Stimulated activated CD8-positive, alpha-beta memory T cell treated with anti-CD3 and anti-CD28 coated beads, Interleukin-4, amount 100 ng/mL, for 4 hours (primary cell): ENCODE data around the gene ETDC.
"Not testable (repeated sequence)": the region's sequence is repeated elsewhere in the genome, so short reads cannot be mapped to it uniquely, and the experiment has no call there.

Experiments used
- DNase-seq, 2 donors: peaks; one replicate each; pipeline ENCODE4 v3.0.0-alpha.2; 2020; ENCODE audit warnings: low read depth in 2 of 2, low spot score in 1 of 2

ETDC gene

DNA sequence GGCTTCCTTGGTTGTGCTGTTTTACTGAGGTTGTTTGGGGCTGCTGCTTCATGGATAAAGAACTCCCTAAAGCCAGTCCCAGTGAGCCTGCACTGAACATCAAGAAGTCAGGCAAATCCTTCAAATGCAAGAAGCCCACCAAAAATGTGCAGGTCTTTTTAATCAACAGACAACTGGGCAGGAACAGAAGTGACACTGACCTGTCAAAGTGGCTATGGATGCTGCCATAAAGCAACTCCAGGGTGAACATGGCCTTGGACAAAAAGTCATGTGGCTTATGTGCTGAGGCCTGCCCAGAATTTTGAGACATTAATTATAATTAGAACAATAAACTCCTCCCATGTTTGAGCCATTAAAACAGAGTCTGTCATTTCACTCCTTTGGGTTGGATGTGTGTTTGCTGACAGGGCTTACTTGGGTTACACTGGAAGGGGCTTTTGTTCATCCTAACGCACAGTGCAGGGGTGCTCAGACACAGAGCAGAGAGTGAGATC lies at the start of gene ETDC:
ETDC (plus strand) TSS at position 51 of the 494 bp plus-strand sequence; CDS start at position 51, 0 bp downstream.
- DNase-seq = no peak

GRCh38 chrX:135260976-135261375 lies 48.3 kb upstream of the ETDC start:
- not testable (repeated sequence) for DNase-seq

- DNase-seq = not testable (repeated sequence)
Measured at GRCh38 chrX:135263376-135263775, 45.9 kb upstream of the ETDC start.

- no peak for DNase-seq
Measured at GRCh38 chrX:135264206-135264605, 45.1 kb upstream of the ETDC start.

- no peak for DNase-seq
Measured at GRCh38 chrX:135273162-135273561, 36.1 kb upstream of the ETDC start.

DNA sequence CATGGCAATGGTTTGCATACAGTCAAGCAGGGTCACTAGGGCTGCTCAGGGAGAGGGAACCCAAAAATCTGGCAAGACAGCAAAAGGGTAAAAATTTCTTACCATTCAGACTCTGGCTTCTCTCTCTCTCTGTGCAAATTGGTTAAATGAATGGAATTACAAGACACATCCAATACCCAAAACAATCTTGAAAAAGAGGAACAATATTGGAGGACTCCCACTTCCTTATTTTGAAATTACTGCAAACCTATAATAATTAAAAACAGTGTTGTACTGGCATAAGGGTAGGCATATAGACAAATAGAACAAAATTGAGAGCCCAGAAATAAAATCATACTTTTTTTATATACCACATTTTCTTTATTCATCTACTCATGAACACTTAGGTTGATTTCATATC lies 33.3 kb upstream of the ETDC start:
- DNase-seq = no peak

- DNase-seq = no peak
Measured at GRCh38 chrX:135287266-135287823, 21.9 kb upstream of the ETDC start.

- peak in 1 of 2 donors; percentile 30 for DNase-seq
Measured at GRCh38 chrX:135295238-135295943, 13.9 kb upstream of the ETDC start.

GRCh38 chrX:135295944-135296305 lies 13.4 kb upstream of the ETDC start:
- DNase-seq = no peak

- no peak for DNase-seq
Measured at GRCh38 chrX:135302269-135302873, 6.9 kb upstream of the ETDC start.

DNA sequence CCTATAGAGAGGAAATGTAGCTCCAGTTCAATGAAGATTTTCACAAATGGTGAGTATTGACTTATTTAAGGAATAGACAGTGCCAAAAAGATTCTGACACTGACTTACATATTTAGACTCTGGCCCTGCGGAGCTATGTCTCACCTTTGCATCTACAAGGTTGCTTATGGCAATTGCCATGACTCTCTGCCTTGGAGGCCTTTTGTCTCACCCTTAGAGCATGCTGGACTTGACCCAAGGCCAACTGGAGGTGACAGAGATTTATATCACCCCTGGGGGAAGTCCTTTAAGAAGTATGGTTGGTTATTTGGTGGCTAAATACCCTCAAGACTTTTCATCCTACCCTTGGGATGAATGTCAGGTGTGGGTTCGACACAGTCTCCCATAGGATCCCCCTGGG lies 4.5 kb upstream of the ETDC start:
- DNase-seq = no peak

DNA sequence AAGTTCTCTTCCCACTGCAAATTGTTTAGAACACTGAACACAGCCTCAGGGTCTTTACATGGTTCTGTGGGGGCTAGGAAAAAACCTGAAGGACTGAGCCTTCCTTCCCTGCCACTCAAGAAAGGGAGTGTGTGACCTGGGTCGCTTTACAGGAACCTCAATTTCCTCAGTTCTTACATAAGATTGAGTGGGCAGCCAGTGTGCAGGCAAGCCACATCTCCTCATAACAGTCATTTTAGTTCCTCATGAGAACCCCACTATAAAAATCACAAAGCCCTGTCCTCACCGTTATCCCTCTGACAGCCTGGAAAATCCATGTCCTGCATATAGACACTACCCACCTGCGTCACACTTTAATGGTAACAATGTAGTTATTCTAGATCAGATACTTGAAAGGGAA lies 2.1 kb upstream of the ETDC start:
- no peak for DNase-seq

DNA sequence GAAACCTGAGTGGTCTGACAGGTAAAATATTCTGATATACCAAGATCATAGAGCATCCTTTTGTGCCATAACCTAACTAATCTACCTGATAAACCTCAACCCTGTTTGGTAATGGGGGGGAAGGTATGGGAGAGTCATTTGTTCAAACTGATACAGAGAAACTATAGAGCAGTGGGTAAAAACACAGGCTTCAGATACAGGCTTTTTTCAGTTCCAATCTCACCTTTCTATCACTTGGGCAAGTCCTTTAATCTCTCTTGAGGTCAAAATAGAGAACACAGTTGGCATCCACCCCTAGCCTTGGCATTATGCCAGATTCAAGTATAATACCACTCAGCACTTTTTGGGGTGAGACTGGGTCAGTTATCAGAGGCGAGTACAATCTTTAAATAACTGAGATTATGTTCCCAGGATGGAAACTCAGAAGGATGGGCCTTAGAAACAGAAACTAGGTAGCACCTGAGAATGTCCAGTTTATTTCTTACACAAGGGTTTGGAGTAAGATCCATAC lies 880 bp upstream of the ETDC start:
- no peak for DNase-seq

GRCh38 chrX:135315864-135316263 lies 6.6 kb downstream of the ETDC start:
- no peak for DNase-seq

- DNase-seq = no peak
Measured at GRCh38 chrX:135324463-135324862, 15.2 kb downstream of the ETDC start.

- DNase-seq = not testable (repeated sequence)
Measured at GRCh38 chrX:135325036-135325818, 15.9 kb downstream of the ETDC start.

DNA sequence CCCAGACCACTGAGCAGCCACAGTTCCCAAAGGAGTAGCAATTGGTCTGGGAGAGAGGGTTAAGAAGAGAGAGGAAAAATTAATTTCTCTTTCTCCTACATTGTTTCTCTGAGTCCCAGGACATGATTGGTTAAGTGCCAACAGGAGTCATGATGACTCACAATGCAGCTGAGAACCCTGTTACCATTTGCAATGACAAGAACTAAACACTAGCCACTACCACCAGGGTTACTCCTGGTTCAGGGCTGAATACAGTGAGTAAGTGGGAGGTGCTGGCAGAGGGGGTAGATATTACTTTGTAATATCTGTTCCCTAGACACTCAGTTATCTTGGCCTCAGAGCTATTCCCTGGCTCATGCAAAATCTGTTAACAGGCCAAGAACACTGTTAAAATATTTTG lies 18.0 kb downstream of the ETDC start:
- no peak for DNase-seq

DNA sequence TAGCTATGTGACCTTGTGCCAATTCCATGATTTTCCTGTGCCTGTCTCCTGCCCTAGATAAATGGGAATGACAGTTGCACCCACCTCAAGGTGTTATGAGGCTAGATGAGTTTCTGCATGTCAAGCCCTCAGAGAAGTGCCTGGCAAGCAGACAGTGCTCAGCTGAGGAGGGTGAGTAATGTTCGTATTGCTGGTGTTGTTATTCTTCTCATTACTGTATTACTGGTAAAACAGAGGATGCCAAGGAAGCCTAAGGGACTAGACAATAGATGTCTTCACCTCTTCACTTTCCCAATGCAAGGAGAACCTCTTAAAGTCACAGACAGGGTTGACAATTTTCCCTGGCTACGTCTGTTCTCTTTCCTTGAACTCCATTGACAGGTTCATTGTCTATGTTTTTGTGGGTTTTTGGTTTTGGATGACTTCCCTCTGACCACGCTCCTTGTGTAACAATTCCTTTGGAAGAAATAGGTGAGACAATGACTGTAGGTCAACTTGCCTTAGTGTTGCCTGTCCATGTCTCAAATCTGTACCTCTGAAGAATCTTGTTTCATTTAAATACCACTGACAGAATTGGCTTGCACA lies 19.2 kb downstream of the ETDC start:
- DNase-seq = no peak

GRCh38 chrX:135330706-135331105 lies 21.4 kb downstream of the ETDC start:
- no peak for DNase-seq

GRCh38 chrX:135331525-135331924 lies 22.2 kb downstream of the ETDC start:
- no peak for DNase-seq

DNA sequence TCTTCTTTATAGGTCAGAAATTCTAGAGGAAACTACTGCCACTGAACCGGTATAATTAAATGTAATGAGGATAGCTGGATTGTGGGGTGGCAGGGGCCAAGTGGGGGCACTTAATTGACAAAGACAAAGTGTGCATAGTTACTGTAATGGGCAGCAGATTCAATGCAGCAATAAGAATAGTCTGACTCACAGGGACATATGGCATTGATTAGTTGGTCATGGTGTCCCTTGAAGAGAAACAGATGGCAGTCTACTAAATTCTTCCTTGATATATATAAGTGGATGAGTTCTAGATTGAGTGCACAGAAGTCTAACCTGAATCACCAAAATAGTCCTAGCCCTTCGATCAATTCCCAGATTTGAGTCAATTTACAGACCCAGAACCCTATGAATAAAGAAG lies 31.6 kb downstream of the ETDC start:
- DNase-seq = no peak
